ENCODE results near the gene ENPP1.

DNA sequence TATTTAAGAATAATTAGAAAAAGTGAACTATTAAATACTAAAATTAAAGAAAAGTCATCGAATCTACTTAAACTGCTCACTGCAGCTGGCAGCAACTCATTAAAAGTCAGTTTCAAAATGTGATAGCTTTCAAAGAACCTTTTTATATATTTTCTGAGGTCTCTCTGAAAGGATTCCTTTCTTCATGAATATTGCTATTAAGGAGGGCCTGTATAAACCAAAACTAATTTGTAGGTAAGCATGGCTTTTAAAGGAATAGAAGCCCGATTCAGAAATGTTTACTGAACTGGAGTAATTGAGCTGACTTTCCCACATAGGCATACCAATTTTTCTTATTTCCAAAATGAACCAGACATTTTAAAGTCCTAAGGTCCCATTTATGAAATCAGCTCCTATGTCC, 41.2 kb upstream of the ENPP1 start:
- TF ChIP-seq EZH2phosphoT487 (IDR thresholded peaks at IDR 0.05; ENCODE audit: insufficient read depth, low read depth) (no peak), EZH2 (IDR thresholded peaks at IDR 0.05; ENCODE audit: insufficient read depth, poor library complexity, severe bottlenecking) (no peak)
